ENCODE results near the gene OR4A47. TPM values are rescaled to one million over a fixed set of nuclear protein-coding genes. Genes with fewer than 3 reads are reported as not detected.

Gene OR4A47
- total RNA-seq, result not detected in 2 replicates

GRCh38 chr11:48488493-48488892 is at the start of gene OR4A47:
TSS of gene OR4A47 (plus strand) at chr11:48488793. CDS start at chr11:48488793, 0 bp downstream.

Other genes with a start within 250 kb of the OR4A47 start
- gene OR4X2, start 243.7 kb upstream of the OR4A47 start, total RNA-seq, result not detected in 2 replicates
- gene OR4X1, start 224.9 kb upstream of the OR4A47 start, total RNA-seq, result not detected in 2 replicates
- gene OR4S1, start 182.6 kb upstream of the OR4A47 start, total RNA-seq, result not detected in 2 replicates
- gene OR4C3, start 163.9 kb upstream of the OR4A47 start, total RNA-seq, result not detected in 2 replicates
- not detected in 2 replicates for gene OR4C5, start 122.3 kb upstream of the OR4A47 start, total RNA-seq